Measurements from ENCODE around the gene CSNK1D.

Gene CSNK1D

GRCh38 chr17:82240506-82241182, 32.9 kb downstream of the CSNK1D start:
- no peak for DNase-seq (ENCODE audit: low read depth in 2 of 2)

- no peak for DNase-seq (ENCODE audit: low read depth in 2 of 2)
Observed at GRCh38 chr17:82239926-82240505, 33.5 kb downstream of the CSNK1D start.

GRCh38 chr17:82239401-82239925, 34.0 kb downstream of the CSNK1D start:
- no peak for DNase-seq (ENCODE audit: low read depth in 2 of 2)

- DNase-seq (ENCODE audit: low read depth in 2 of 2) = peak; percentile 51 to 57
Observed at GRCh38 chr17:82238472-82239201, 34.9 kb downstream of the CSNK1D start.

- DNase-seq (ENCODE audit: low read depth in 2 of 2) = no peak
Observed at GRCh38 chr17:82237746-82238471, 35.6 kb downstream of the CSNK1D start.

- DNase-seq (ENCODE audit: low read depth in 2 of 2) = no peak
Observed at GRCh38 chr17:82237083-82237745, 36.3 kb downstream of the CSNK1D start.

GRCh38 chr17:82236142-82236971, 37.1 kb downstream of the CSNK1D start:
- DNase-seq (ENCODE audit: low read depth in 2 of 2) = peak in 1 of 2 donors; percentile 55

GRCh38 chr17:82235775-82236141, 37.7 kb downstream of the CSNK1D start:
- no peak for DNase-seq (ENCODE audit: low read depth in 2 of 2)

- DNase-seq (ENCODE audit: low read depth in 2 of 2) = no peak
Observed at GRCh38 chr17:82235056-82235774, 38.3 kb downstream of the CSNK1D start.

- DNase-seq (ENCODE audit: low read depth in 2 of 2) = no peak
Observed at GRCh38 chr17:82234211-82235055, 39.1 kb downstream of the CSNK1D start.

GRCh38 chr17:82232876-82233785, 40.4 kb downstream of the CSNK1D start:
- no peak for DNase-seq (ENCODE audit: low read depth in 2 of 2)

GRCh38 chr17:82232322-82232820, 41.1 kb downstream of the CSNK1D start:
- DNase-seq (ENCODE audit: low read depth in 2 of 2) = no peak

- peak in 1 of 2 donors; percentile 41 for DNase-seq (ENCODE audit: low read depth in 2 of 2)
Observed at GRCh38 chr17:82231562-82232321, 41.8 kb downstream of the CSNK1D start.

GRCh38 chr17:82231312-82231561, 42.3 kb downstream of the CSNK1D start:
- DNase-seq (ENCODE audit: low read depth in 2 of 2) = no peak

GRCh38 chr17:82230609-82231311, 42.7 kb downstream of the CSNK1D start:
- DNase-seq (ENCODE audit: low read depth in 2 of 2) = peak in 1 of 2 donors; percentile 50

- no peak for DNase-seq (ENCODE audit: low read depth in 2 of 2)
Observed at GRCh38 chr17:82229698-82230608, 43.5 kb downstream of the CSNK1D start.

Measured in stimulated activated CD8-positive, alpha-beta memory T cell treated with anti-CD3 and anti-CD28 coated beads, Interleukin-7, amount 100 ng/mL, for 4 hours (primary cell).